Suprapubic skin (tissue), 4 donors: ENCODE measurements around the gene UPF1. TPM values are rescaled to one million over a fixed set of nuclear protein-coding genes. Genes with fewer than 3 reads are reported as not detected.

Experiments used
- DNase-seq, 2 donors: peaks; one replicate each; pipeline ENCODE4 v3.0.0-alpha.2; 2019; ENCODE audit warnings: low spot score in 2 of 2
- H3K27ac ChIP-seq: fragments of 200-600 bp; sonication (generic); one replicate; pipeline ENCODE4 v1.5.1; 2019
- H3K27me3 ChIP-seq: fragments of 200-600 bp; sonication (generic); one replicate; pipeline ENCODE4 v1.5.1; 2019
- H3K36me3 ChIP-seq: fragments of 200-600 bp; sonication (generic); one replicate; pipeline ENCODE4 v1.5.1; 2019
- H3K4me1 ChIP-seq: fragments of 200-600 bp; sonication (generic); one replicate; pipeline ENCODE4 v1.5.1; 2019
- H3K4me3 ChIP-seq: fragments of 200-600 bp; sonication (generic); one replicate; pipeline ENCODE4 v1.5.1; 2019; ENCODE audit warnings: mild to moderate bottlenecking
- H3K9me3 ChIP-seq: fragments of 200-600 bp; sonication (generic); one replicate; pipeline ENCODE4 v1.5.1; 2019
- EP300 ChIP-seq: sonication (generic); formaldehyde crosslinking; IDR thresholded peaks from one replicate; pipeline ENCODE4 v1.6.1; 2017; ENCODE audit warnings: antibody characterized with exemption
- POLR2A ChIP-seq, 2 donors: fragments of 450-650 bp; IDR thresholded peaks; one replicate each; pipeline ENCODE4 v1.6.1; 2017; ENCODE audit warnings: antibody characterized with exemption in 2 of 2, mild to moderate bottlenecking in 2 of 2, moderate library complexity in 2 of 2
- POLR2AphosphoS5 ChIP-seq, 3 donors: sonication (generic); formaldehyde crosslinking; IDR thresholded peaks; one replicate each; pipeline ENCODE4 v1.6.1; 2017; ENCODE audit warnings: antibody characterized with exemption in 3 of 3
- WGBS: methylation state at CpG from one replicate; pipeline ENCODE4 v1.1.5; 2018; 5-methylcytosine and 5-hydroxymethylcytosine counted together
- total RNA-seq, 4 donors: library from RNA; depleted of rRNA; stranded (reverse); fragments of >200 nt; gene quantifications; one replicate each; pipeline ENCODE4 v1.1.0, GENCODE V29; 2016
- TF ChIP-seq, protein P1 (sequence below), 2 donors: fragments of 200-600 bp in 1 of 2; fragments of 450-650 bp in 1 of 2; sonication (generic) in 1 of 2; IDR thresholded peaks; one replicate each; pipeline ENCODE4 v1.5.1; 2016 to 2019; ENCODE audit warnings: antibody characterized with exemption in 2 of 2, mild to moderate bottlenecking in 1 of 2, moderate library complexity in 1 of 2

Gene UPF1
- total RNA-seq, 4 donors from 2014 or later = 74.7 to 160 (median 99.2) TPM

GRCh38 chr19:18850471-18851375 is 19.0 kb downstream of the UPF1 start:
- DNase-seq = no peak
- H3K4me1 ChIP-seq = peaks cover 55% of the 10 kb centered on the region
- WGBS = 73% methylated on average over 25 of the region's 27 CpGs
- no peaks in the 10 kb centered on the region for H3K27me3 ChIP-seq
- no peaks in the 10 kb centered on the region for H3K9me3 ChIP-seq
- TF ChIP-seq POLR2AphosphoS5 (IDR thresholded peaks at IDR 0.05) (no peak), POLR2A (IDR thresholded peaks at IDR 0.05) (no peak)
- TF ChIP-seq, protein P1, sequence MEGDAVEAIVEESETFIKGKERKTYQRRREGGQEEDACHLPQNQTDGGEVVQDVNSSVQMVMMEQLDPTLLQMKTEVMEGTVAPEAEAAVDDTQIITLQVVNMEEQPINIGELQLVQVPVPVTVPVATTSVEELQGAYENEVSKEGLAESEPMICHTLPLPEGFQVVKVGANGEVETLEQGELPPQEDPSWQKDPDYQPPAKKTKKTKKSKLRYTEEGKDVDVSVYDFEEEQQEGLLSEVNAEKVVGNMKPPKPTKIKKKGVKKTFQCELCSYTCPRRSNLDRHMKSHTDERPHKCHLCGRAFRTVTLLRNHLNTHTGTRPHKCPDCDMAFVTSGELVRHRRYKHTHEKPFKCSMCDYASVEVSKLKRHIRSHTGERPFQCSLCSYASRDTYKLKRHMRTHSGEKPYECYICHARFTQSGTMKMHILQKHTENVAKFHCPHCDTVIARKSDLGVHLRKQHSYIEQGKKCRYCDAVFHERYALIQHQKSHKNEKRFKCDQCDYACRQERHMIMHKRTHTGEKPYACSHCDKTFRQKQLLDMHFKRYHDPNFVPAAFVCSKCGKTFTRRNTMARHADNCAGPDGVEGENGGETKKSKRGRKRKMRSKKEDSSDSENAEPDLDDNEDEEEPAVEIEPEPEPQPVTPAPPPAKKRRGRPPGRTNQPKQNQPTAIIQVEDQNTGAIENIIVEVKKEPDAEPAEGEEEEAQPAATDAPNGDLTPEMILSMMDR (IDR thresholded peaks at IDR 0.05) = no peak
- peaks cover 58% of the 10 kb centered on the region for H3K36me3 ChIP-seq
- peak overlapping the region; percentile 77 for H3K27ac ChIP-seq
- no peak overlapping the region for H3K4me3 ChIP-seq

DNA sequence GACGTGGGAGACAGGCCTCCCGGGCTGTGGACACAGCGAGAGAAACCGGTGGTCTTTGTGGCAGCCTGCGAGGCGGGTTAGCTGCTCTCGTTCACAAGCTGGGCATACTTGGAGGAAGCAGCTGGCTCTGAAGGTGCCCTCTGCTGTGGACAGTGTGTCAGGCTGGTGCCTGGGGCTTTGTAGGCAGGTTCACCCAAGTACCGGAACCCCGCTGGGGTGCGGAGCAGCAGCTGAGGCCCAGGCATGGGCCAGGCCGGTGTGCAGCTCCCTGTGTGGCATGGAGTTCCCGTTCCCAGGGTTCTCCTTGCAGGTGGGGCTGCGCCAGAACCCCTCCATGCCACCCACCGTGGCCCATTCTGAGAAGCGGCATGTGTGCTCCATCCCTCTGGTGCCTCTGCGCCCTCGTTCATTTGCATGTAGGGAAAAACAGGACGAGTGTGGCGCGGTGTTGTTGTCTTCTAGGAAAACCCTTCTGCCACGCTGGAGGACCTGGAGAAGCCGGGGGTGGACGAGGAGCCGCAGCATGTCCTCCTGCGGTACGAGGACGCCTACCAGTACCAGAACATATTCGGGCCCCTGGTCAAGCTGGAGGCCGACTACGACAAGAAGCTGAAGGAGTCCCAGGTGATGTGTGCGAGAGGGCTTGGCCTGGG is 20.0 kb downstream of the UPF1 start:
- DNase-seq = no peak
- 93% methylated on average over 19 of the region's 31 CpGs for WGBS
- peaks cover 69% of the 10 kb centered on the region for H3K36me3 ChIP-seq
- H3K4me1 ChIP-seq = peaks cover 45% of the 10 kb centered on the region
- H3K27ac ChIP-seq = no peak overlapping the region
- TF ChIP-seq POLR2A (IDR thresholded peaks at IDR 0.05) (no peak), POLR2AphosphoS5 (IDR thresholded peaks at IDR 0.05) (no peak), EP300 (no peak)
- TF ChIP-seq, protein P1 (IDR thresholded peaks at IDR 0.05) = no peak
- no peaks in the 10 kb centered on the region for H3K9me3 ChIP-seq
- no peak overlapping the region for H3K4me3 ChIP-seq
- no peaks in the 10 kb centered on the region for H3K27me3 ChIP-seq

DNA sequence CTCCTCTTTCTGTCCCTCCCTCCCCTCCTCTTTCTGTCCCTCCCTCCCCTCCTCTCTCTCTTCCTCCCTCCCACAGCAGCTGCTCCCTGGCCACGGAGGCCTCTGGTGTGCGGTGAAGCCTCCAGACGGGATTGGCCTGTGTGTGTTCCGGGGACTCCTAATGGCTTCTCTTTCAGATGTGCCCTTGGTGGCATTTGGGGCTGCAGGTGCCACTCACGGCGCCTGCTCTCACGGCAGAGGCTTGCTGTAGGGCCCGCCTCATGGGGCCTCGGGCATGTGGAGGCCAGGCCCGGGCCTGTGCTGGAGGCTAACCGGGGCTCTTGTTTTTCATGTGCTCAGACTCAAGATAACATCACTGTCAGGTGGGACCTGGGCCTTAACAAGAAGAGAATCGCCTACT is 20.9 kb downstream of the UPF1 start:
- Histone ChIP-seq H3K4me1 (peaks cover 36% of the 10 kb centered on the region), H3K4me3 (no peak overlapping the region), H3K27me3 (no peaks in the 10 kb centered on the region), H3K27ac (no peak overlapping the region), H3K9me3 (no peaks in the 10 kb centered on the region), H3K36me3 (peaks cover 77% of the 10 kb centered on the region)
- 75% methylated on average over 8 of the region's 12 CpGs for WGBS
- DNase-seq = no peak
- no peak for TF ChIP-seq POLR2A (IDR thresholded peaks at IDR 0.05)
- no peak for TF ChIP-seq EP300
- TF ChIP-seq, protein P1 (IDR thresholded peaks at IDR 0.05) = no peak
- no peak for TF ChIP-seq POLR2AphosphoS5 (IDR thresholded peaks at IDR 0.05)

DNA sequence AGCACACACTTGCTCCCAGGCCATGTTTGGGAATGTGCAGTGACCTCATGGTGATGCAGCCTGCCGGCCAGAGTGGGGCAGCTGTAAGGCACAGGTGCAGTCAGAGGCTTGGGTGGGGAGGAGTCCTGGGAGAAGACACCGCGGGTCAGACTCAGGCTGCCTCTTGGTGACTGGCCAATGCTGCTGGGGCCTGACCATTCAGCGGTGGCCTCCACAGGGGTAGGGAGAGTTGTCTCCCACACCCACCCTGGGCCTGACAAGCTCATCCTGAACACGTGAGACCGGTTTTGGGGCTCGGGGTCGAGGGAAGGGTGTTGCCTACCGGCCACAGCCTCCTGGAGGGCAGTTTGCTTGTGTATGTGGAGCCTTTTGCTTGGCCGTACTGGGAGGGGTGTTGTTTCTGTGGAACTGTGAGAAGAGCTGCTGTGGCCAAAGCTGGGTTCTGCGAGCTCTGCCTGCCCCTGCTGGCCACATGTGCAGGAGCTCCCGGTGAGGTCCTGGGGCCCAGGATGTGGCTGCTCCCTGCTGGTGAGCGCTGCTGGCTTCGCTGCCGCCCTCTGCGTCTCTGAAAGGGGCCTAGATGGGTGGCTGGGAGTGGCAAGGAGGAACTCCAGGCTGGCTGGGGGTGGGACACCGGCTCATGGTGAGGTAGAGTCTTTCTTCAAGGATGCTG is 22.1 kb downstream of the UPF1 start:
- Histone ChIP-seq H3K4me1 (peaks cover 24% of the 10 kb centered on the region), H3K36me3 (peaks cover 90% of the 10 kb centered on the region), H3K4me3 (no peak overlapping the region), H3K27me3 (no peaks in the 10 kb centered on the region), H3K27ac (no peak overlapping the region), H3K9me3 (no peaks in the 10 kb centered on the region)
- TF ChIP-seq, protein P1 (IDR thresholded peaks at IDR 0.05) = no peak
- no peak for TF ChIP-seq EP300
- DNase-seq = no peak
- WGBS = 93% methylated on average over 6 of the region's 17 CpGs

DNA sequence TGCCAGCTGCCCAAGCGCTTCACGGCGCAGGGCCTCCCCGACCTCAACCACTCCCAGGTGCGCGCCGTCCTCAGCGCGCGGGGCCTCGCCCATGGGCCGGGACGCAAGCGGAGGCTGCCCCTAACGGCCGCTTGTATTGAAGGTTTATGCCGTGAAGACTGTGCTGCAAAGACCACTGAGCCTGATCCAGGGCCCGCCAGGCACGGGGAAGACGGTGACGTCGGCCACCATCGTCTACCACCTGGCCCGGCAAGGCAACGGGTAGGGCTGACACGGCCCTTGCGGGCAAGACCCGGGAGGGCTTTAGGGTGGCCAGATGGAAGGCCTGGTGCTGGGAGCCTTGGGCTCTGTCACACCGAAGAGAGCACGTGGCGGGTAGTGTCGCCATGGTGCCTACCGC is 23.2 kb downstream of the UPF1 start:
- WGBS = 98% methylated on average over 9 of the region's 33 CpGs
- no peak overlapping the region for H3K4me3 ChIP-seq
- peaks cover 100% of the 10 kb centered on the region for H3K36me3 ChIP-seq
- peaks cover 13% of the 10 kb centered on the region for H3K4me1 ChIP-seq
- H3K27ac ChIP-seq = no peak overlapping the region
- H3K27me3 ChIP-seq = no peaks in the 10 kb centered on the region
- no peak for TF ChIP-seq POLR2AphosphoS5 (IDR thresholded peaks at IDR 0.05)
- TF ChIP-seq EP300 = no peak
- no peak for TF ChIP-seq POLR2A (IDR thresholded peaks at IDR 0.05)
- TF ChIP-seq, protein P1 (IDR thresholded peaks at IDR 0.05) = no peak
- DNase-seq = no peak
- no peaks in the 10 kb centered on the region for H3K9me3 ChIP-seq
